Parathyroid adenoma (tissue), 2 donors: ENCODE data around the gene SENP5.

Experiments
- H2AFZ ChIP-seq: fragments of 300-600 bp; sonication (generic); one replicate; pipeline ENCODE4 v1.7.0; 2017; ENCODE audit warnings: antibody characterized with exemption, mild to moderate bottlenecking
- H3K27ac ChIP-seq: fragments of 300-600 bp; sonication (generic); one replicate; pipeline ENCODE4 v1.7.0; 2017
- H3K27me3 ChIP-seq: fragments of 300-600 bp; sonication (generic); one replicate; pipeline ENCODE4 v1.7.0; 2017; ENCODE audit warnings: low read length; ENCODE audit not compliant: control insufficient read depth, insufficient read depth
- H3K36me3 ChIP-seq: fragments of 300-600 bp; sonication (generic); one replicate; pipeline ENCODE4 v1.7.0; 2017; ENCODE audit warnings: low read length; ENCODE audit not compliant: control insufficient read depth, insufficient read depth
- H3K4me1 ChIP-seq: fragments of 300-600 bp; sonication (generic); one replicate; pipeline ENCODE4 v1.7.0; 2017; ENCODE audit warnings: control low read depth
- H3K4me2 ChIP-seq: fragments of 300-600 bp; sonication (generic); one replicate; pipeline ENCODE4 v1.7.0; 2017; ENCODE audit warnings: low read length
- H3K4me3 ChIP-seq: fragments of 300-600 bp; sonication (generic); one replicate; pipeline ENCODE4 v1.7.0; 2017; ENCODE audit warnings: low read depth, low read length
- H3K79me2 ChIP-seq: fragments of 300-600 bp; sonication (generic); one replicate; pipeline ENCODE4 v1.7.0; 2017; ENCODE audit warnings: control low read depth
- H3K9ac ChIP-seq: fragments of 300-600 bp; sonication (generic); one replicate; pipeline ENCODE4 v1.7.0; 2017; ENCODE audit warnings: mild to moderate bottlenecking
- H3K9me3 ChIP-seq: fragments of 300-600 bp; sonication (generic); one replicate; pipeline ENCODE4 v1.7.0; 2017; ENCODE audit warnings: low read length; ENCODE audit not compliant: control insufficient read depth
- TF ChIP-seq, protein P1 (sequence below): fragments of 300-600 bp; sonication (generic); IDR thresholded peaks from one replicate; pipeline ENCODE4 v1.7.0; 2017; ENCODE audit warnings: antibody characterized with exemption, mild to moderate bottlenecking
- donor health status: primary hyperparathyroidism.

SENP5 gene

DNA sequence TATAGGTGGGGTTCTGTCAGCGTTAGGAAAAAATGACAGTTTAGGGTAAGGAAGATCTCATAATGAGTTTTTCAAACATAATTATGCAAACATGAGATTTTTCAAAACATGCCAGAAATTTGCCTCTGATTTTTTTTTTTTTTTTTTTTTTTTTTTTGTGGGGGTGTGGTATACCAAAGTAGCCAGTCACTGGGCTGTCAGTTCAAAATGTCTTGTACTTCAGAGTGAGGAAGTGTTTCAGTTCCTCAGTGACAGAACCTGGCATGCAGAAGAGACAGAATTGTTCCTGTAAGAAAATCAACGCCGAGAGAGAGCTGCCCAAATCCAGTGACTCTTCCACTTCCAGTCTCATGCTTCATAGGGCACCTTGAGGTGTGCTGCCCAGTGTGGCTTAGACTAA lies 64.9 kb downstream of the SENP5 start:
- Histone ChIP-seq H3K36me3 (no peaks in the 10 kb centered on the region), H3K4me3 (no peak overlapping the region), H3K27me3 (no peaks in the 10 kb centered on the region), H3K79me2 (no peaks in the 10 kb centered on the region), H2AFZ (no peak overlapping the region), H3K4me2 (no peak overlapping the region), H3K9ac (no peak overlapping the region), H3K27ac (no peak overlapping the region), H3K4me1 (no peaks in the 10 kb centered on the region), H3K9me3 (no peaks in the 10 kb centered on the region)
- TF ChIP-seq, protein P1, sequence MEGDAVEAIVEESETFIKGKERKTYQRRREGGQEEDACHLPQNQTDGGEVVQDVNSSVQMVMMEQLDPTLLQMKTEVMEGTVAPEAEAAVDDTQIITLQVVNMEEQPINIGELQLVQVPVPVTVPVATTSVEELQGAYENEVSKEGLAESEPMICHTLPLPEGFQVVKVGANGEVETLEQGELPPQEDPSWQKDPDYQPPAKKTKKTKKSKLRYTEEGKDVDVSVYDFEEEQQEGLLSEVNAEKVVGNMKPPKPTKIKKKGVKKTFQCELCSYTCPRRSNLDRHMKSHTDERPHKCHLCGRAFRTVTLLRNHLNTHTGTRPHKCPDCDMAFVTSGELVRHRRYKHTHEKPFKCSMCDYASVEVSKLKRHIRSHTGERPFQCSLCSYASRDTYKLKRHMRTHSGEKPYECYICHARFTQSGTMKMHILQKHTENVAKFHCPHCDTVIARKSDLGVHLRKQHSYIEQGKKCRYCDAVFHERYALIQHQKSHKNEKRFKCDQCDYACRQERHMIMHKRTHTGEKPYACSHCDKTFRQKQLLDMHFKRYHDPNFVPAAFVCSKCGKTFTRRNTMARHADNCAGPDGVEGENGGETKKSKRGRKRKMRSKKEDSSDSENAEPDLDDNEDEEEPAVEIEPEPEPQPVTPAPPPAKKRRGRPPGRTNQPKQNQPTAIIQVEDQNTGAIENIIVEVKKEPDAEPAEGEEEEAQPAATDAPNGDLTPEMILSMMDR: no peak

GRCh38 chr3:196936288-196936687 lies 68.6 kb downstream of the SENP5 start:
- TF ChIP-seq, protein P1: no peak
- Histone ChIP-seq H3K27ac (no peak overlapping the region), H3K4me1 (peaks cover 1% of the 10 kb centered on the region), H2AFZ (no peak overlapping the region), H3K36me3 (no peaks in the 10 kb centered on the region), H3K4me2 (no peak overlapping the region), H3K9ac (no peak overlapping the region), H3K4me3 (no peak overlapping the region), H3K27me3 (no peaks in the 10 kb centered on the region), H3K9me3 (no peaks in the 10 kb centered on the region), H3K79me2 (peaks cover 4% of the 10 kb centered on the region)

GRCh38 chr3:196938124-196938523 lies 70.4 kb downstream of the SENP5 start:
- no peaks in the 10 kb centered on the region for H3K36me3 ChIP-seq
- H3K27ac ChIP-seq: no peak overlapping the region
- no peaks in the 10 kb centered on the region for H3K9me3 ChIP-seq
- peaks cover 3% of the 10 kb centered on the region for H3K4me1 ChIP-seq
- no peak overlapping the region for H3K9ac ChIP-seq
- no peak overlapping the region for H3K4me3 ChIP-seq
- H3K27me3 ChIP-seq: no peaks in the 10 kb centered on the region
- no peak overlapping the region for H3K4me2 ChIP-seq
- TF ChIP-seq, protein P1: no peak
- peaks cover 11% of the 10 kb centered on the region for H3K79me2 ChIP-seq
- no peak overlapping the region for H2AFZ ChIP-seq

GRCh38 chr3:196938576-196938975 lies 70.9 kb downstream of the SENP5 start:
- TF ChIP-seq, protein P1: no peak

DNA sequence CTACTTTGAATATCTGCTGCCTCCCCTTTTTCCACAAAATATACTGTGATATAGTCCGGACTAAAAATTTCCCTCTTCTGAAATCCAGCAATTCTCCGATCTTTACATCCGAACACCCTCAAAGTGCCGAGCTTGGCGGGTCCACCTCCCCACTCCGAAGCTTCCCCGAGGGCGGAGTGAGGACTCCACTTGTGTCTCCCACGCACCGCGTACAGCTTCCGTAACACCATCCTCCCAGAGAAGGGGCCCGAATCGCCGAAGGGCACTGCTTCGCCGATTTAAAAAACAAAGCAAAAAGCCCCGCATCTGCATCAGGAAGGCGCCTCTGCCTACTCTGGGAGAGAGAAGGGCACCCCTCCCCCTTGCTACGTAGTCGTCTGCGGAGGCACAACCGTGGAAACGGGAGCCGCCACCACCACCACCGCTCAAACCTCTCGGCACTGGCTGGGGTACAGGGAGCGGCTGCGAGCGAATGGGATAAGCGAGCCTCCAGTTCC lies 74.1 kb downstream of the SENP5 start:
- H3K9ac ChIP-seq: peak overlapping the region; percentile 61
- H3K4me3 ChIP-seq: peak overlapping the region; percentile 91
- H3K4me2 ChIP-seq: peak overlapping the region; percentile 96
- peak overlapping the region; percentile 80 for H2AFZ ChIP-seq
- peaks cover 16% of the 10 kb centered on the region for H3K79me2 ChIP-seq
- H3K27ac ChIP-seq: peak overlapping the region; percentile 90
- H3K27me3 ChIP-seq: no peaks in the 10 kb centered on the region
- no peaks in the 10 kb centered on the region for H3K9me3 ChIP-seq
- H3K36me3 ChIP-seq: no peaks in the 10 kb centered on the region
- TF ChIP-seq, protein P1: no peak
- H3K4me1 ChIP-seq: peaks cover 7% of the 10 kb centered on the region

More at GRCh38 chr3:196938576-196938975, 70.9 kb downstream of the SENP5 start:
- Histone ChIP-seq H3K36me3 (no peaks in the 10 kb centered on the region), H3K9ac (no peak overlapping the region), H3K27me3 (no peaks in the 10 kb centered on the region), H3K79me2 (peaks cover 16% of the 10 kb centered on the region), H3K4me2 (no peak overlapping the region), H3K9me3 (no peaks in the 10 kb centered on the region), H3K27ac (no peak overlapping the region), H3K4me3 (no peak overlapping the region), H2AFZ (no peak overlapping the region), H3K4me1 (peaks cover 6% of the 10 kb centered on the region)
